Neuronal stem cell (in vitro differentiated cells): ENCODE data around the gene CERS2.

Source experiments
- DNase-seq: peaks from one replicate; pipeline ENCODE4 v3.0.0-alpha.2; 2013; ENCODE audit warnings: low spot score
- H2AFZ ChIP-seq: one replicate; pipeline ENCODE4 v1.6.1; 2013; ENCODE audit warnings: mild to moderate bottlenecking, low read length, inconsistent platforms
- H2AK5ac ChIP-seq: 2 replicates; pipeline ENCODE4 v1.6.1; 2013; ENCODE audit warnings: low read depth, mild to moderate bottlenecking, inconsistent platforms, low read length, moderate library complexity, mixed read lengths
- H2BK120ac ChIP-seq: 2 replicates; pipeline ENCODE4 v1.6.1; 2013; ENCODE audit warnings: low read depth, mild to moderate bottlenecking, inconsistent platforms, low read length, moderate library complexity, mixed read lengths
- H2BK12ac ChIP-seq: one replicate; pipeline ENCODE4 v1.6.1; 2013; ENCODE audit warnings: low read length, inconsistent platforms
- H2BK15ac ChIP-seq: 2 replicates; pipeline ENCODE4 v1.6.1; 2013; ENCODE audit warnings: mild to moderate bottlenecking, low read length, inconsistent platforms, mixed read lengths
- H2BK5ac ChIP-seq: one replicate; pipeline ENCODE4 v1.6.1; 2013; ENCODE audit warnings: inconsistent platforms, mild to moderate bottlenecking, low read length, moderate library complexity
- H3K14ac ChIP-seq: one replicate; pipeline ENCODE4 v1.6.1; 2013; ENCODE audit warnings: low read length, inconsistent platforms
- H3K18ac ChIP-seq: 2 replicates; pipeline ENCODE4 v1.6.1; 2013; ENCODE audit warnings: low read length, inconsistent platforms
- H3K23ac ChIP-seq: 2 replicates; pipeline ENCODE4 v1.6.1; 2013; ENCODE audit warnings: low read depth, mild to moderate bottlenecking, mixed read lengths, low read length, inconsistent platforms; ENCODE audit not compliant: poor library complexity
- H3K27ac ChIP-seq: replicated peaks from 3 replicates; pipeline ENCODE4 v1.5.1; 2013; ENCODE audit warnings: low read length, inconsistent platforms
- H3K27me3 ChIP-seq, 3 experiments: 2 replicates each; pipeline ENCODE4 v1.6.1; 2013; ENCODE audit warnings: low read length in 3 of 3, mild to moderate bottlenecking in 2 of 3, inconsistent platforms in 1 of 3, low read depth in 1 of 3, mixed read lengths in 1 of 3, moderate library complexity in 1 of 3; ENCODE audit not compliant: control insufficient read depth in 3 of 3, insufficient read depth in 3 of 3
- H3K36me3 ChIP-seq, 2 donors: replicated peaks in 1 of 2; 2 replicates each; pipeline ENCODE4 v1.6.1; 2013; ENCODE audit warnings: low read length in 2 of 2; ENCODE audit not compliant: control insufficient read depth in 2 of 2, insufficient read depth in 2 of 2
- H3K4ac ChIP-seq: 2 replicates; pipeline ENCODE4 v1.6.1; 2013; ENCODE audit warnings: inconsistent platforms, mild to moderate bottlenecking, low read length, moderate library complexity
- H3K4me1 ChIP-seq, 2 donors: 1 replicate in 1 of 2; 2 replicates in 1 of 2; pipeline ENCODE4 v1.6.1; 2013; ENCODE audit warnings: low read length in 2 of 2, low read depth in 1 of 2; ENCODE audit not compliant: control insufficient read depth in 2 of 2, insufficient read depth in 1 of 2
- H3K4me2 ChIP-seq: one replicate; pipeline ENCODE4 v1.6.1; 2013; ENCODE audit warnings: mild to moderate bottlenecking, low read length, inconsistent platforms; ENCODE audit not compliant: insufficient read depth, poor library complexity, severe bottlenecking
- H3K4me3 ChIP-seq, 2 donors: 2 replicates each; pipeline ENCODE4 v1.5.1; 2013; ENCODE audit warnings: low read length in 2 of 2, mild to moderate bottlenecking in 2 of 2, inconsistent platforms in 1 of 2, moderate library complexity in 1 of 2
- H3K79me1 ChIP-seq: one replicate; pipeline ENCODE4 v1.6.1; 2013; ENCODE audit warnings: low read depth, mild to moderate bottlenecking, inconsistent platforms, low read length, moderate library complexity
- H3K9ac ChIP-seq: one replicate; pipeline ENCODE4 v1.6.1; 2013; ENCODE audit warnings: mild to moderate bottlenecking, low read depth, low read length, inconsistent platforms; ENCODE audit not compliant: poor library complexity
- H3K9me3 ChIP-seq, 2 donors: replicated peaks in 1 of 2; 2 replicates each; pipeline versions ENCODE3 to v1.6.1; 2013; ENCODE audit warnings: low read length in 2 of 2, mild to moderate bottlenecking in 2 of 2, inconsistent platforms in 1 of 2, low read depth in 1 of 2, mixed read lengths in 1 of 2, moderate library complexity in 1 of 2; ENCODE audit not compliant: control insufficient read depth in 2 of 2, insufficient read depth in 1 of 2
- H4K8ac ChIP-seq: one replicate; pipeline ENCODE4 v1.6.1; 2013; ENCODE audit warnings: low read depth, mild to moderate bottlenecking, inconsistent platforms, low read length, moderate library complexity
- H4K91ac ChIP-seq: one replicate; pipeline ENCODE4 v1.6.1; 2013; ENCODE audit warnings: low read length, low read depth, mild to moderate bottlenecking, inconsistent platforms; ENCODE audit not compliant: poor library complexity
- WGBS, 2 donors: extraction: QIAGEN DNeasy Blood & Tissue Kit; methylation state at CpG; one replicate each; pipeline ENCODE4 v1.1.7; 2013; ENCODE audit warnings: missing lambda C conversion rate in 2 of 2, mixed read lengths in 1 of 2; ENCODE audit not compliant: insufficient read length in 2 of 2, insufficient replicate concordance in 1 of 2; ENCODE audit errors: extremely low coverage in 2 of 2; 5-methylcytosine and 5-hydroxymethylcytosine counted together

Gene CERS2

DNA sequence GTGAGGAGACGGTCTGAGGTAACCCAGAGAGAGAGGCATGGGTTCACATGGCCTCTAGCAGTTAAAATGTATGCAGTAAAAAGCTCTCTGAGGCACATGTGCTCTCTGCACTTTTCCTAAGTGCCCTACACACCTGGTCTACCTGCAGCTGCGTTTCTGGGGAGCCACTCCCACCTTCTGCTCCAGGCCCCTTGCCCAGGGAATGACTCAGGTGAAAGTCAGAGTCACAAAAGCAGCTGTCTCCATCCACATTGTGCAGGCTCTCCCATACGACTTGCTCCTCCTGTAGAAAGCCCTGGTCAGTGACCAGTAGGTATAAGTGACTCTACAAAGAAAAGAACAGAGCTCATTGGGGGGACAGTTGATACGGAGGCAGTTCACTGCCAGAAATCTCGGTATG, 23.3 kb upstream of the CERS2 start:
- H3K4me3 ChIP-seq: no peak overlapping the region
- no peaks in the 10 kb centered on the region for H3K4me1 ChIP-seq
- no peak overlapping the region for H3K4me2 ChIP-seq
- no peaks in the 10 kb centered on the region for H3K9me3 ChIP-seq
- H2BK5ac ChIP-seq: no peak overlapping the region
- no peak overlapping the region for H4K91ac ChIP-seq
- H3K4ac ChIP-seq: no peak overlapping the region
- H3K36me3 ChIP-seq: peaks cover 9 to 29% of the 10 kb centered on the region in 2 donors
- no peak overlapping the region for H4K8ac ChIP-seq
- H3K27me3 ChIP-seq: no peaks in the 10 kb centered on the region
- H3K79me1 ChIP-seq: no peaks in the 10 kb centered on the region
- no peak overlapping the region for H2BK12ac ChIP-seq
- no peak overlapping the region for H3K9ac ChIP-seq
- no peak overlapping the region for H3K18ac ChIP-seq
- H3K23ac ChIP-seq: no peak overlapping the region
- no peak overlapping the region for H2AFZ ChIP-seq
- no peak overlapping the region for H3K14ac ChIP-seq
- H2BK15ac ChIP-seq: no peak overlapping the region
- DNase-seq: no peak
- no peak overlapping the region for H3K27ac ChIP-seq
- WGBS, 2 donors: no CpG with 5 or more reads among the region's 5 CpGs
- H2BK120ac ChIP-seq: no peak overlapping the region
- no peak overlapping the region for H2AK5ac ChIP-seq

- DNase-seq: no peak
- no CpG with 5 or more reads among the region's 20 CpGs for WGBS, 2 donors
- Histone ChIP-seq H3K18ac (no peak overlapping the region), H3K9ac (no peak overlapping the region), H4K8ac (no peak overlapping the region), H3K4me3 (no peak overlapping the region), H2AK5ac (no peak overlapping the region), H3K4ac (no peak overlapping the region), H3K14ac (no peak overlapping the region), H3K36me3 (peaks cover 9 to 27% of the 10 kb centered on the region in 2 donors), H3K23ac (peak overlapping the region; percentile 14), H2AFZ (no peak overlapping the region), H2BK15ac (no peak overlapping the region), H2BK120ac (no peak overlapping the region), H3K4me1 (peaks cover 0 to 2% of the 10 kb centered on the region in 2 donors), H3K79me1 (no peaks in the 10 kb centered on the region), H3K9me3 (no peaks in the 10 kb centered on the region), H3K4me2 (no peak overlapping the region), H2BK5ac (no peak overlapping the region), H3K27ac (no peak overlapping the region), H2BK12ac (no peak overlapping the region), H3K27me3 (no peaks in the 10 kb centered on the region), H4K91ac (no peak overlapping the region)
These were observed 22.7 kb upstream of the CERS2 start for GRCh38 chr1:150997126-150997872.

GRCh38 chr1:150995896-150996295, 21.3 kb upstream of the CERS2 start:
- Histone ChIP-seq H3K4me3 (no peak overlapping the region), H3K23ac (no peak overlapping the region), H4K91ac (no peak overlapping the region), H4K8ac (no peak overlapping the region), H2BK120ac (no peak overlapping the region), H3K36me3 (peaks cover 9 to 23% of the 10 kb centered on the region in 2 donors), H2BK5ac (no peak overlapping the region), H2BK12ac (no peak overlapping the region), H3K4me1 (peaks cover 0 to 2% of the 10 kb centered on the region in 2 donors), H3K27me3 (no peaks in the 10 kb centered on the region), H3K27ac (no peak overlapping the region), H3K79me1 (no peaks in the 10 kb centered on the region), H3K9me3 (no peaks in the 10 kb centered on the region), H3K14ac (no peak overlapping the region), H3K18ac (no peak overlapping the region), H2AK5ac (no peak overlapping the region), H3K4ac (no peak overlapping the region), H2BK15ac (no peak overlapping the region), H2AFZ (peak overlapping the region; percentile 54), H3K9ac (no peak overlapping the region), H3K4me2 (no peak overlapping the region)
- no peak for DNase-seq
- WGBS, 2 donors: no CpG with 5 or more reads among the region's 9 CpGs

- no peak overlapping the region for H2BK5ac ChIP-seq
- H3K4me1 ChIP-seq: peaks cover 0 to 2% of the 10 kb centered on the region in 2 donors
- no peak overlapping the region for H3K9ac ChIP-seq
- H3K4me2 ChIP-seq: no peak overlapping the region
- H3K14ac ChIP-seq: no peak overlapping the region
- H3K4me3 ChIP-seq: no peak overlapping the region
- no peak overlapping the region for H4K91ac ChIP-seq
- no peaks in the 10 kb centered on the region for H3K9me3 ChIP-seq
- no peaks in the 10 kb centered on the region for H3K27me3 ChIP-seq
- H3K23ac ChIP-seq: no peak overlapping the region
- no peaks in the 10 kb centered on the region for H3K79me1 ChIP-seq
- no peak overlapping the region for H2AK5ac ChIP-seq
- no peak for DNase-seq
- H2AFZ ChIP-seq: peak overlapping the region; percentile 54
- no peak overlapping the region for H2BK12ac ChIP-seq
- no CpG with 5 or more reads among the region's 4 CpGs for WGBS, 2 donors
- peaks cover 9 to 23% of the 10 kb centered on the region in 2 donors for H3K36me3 ChIP-seq
- H3K27ac ChIP-seq: no peak overlapping the region
- no peak overlapping the region for H3K18ac ChIP-seq
- H3K4ac ChIP-seq: no peak overlapping the region
- no peak overlapping the region for H2BK120ac ChIP-seq
- no peak overlapping the region for H2BK15ac ChIP-seq
- no peak overlapping the region for H4K8ac ChIP-seq
These were observed 20.8 kb upstream of the CERS2 start for GRCh38 chr1:150995460-150995859.
